GM21367 (cell line): ENCODE data around the gene FAM219A.
"Not testable (repeated sequence)": the region's sequence is repeated elsewhere in the genome, so short reads cannot be mapped to it uniquely, and the experiment has no call there.

Experiments
- ATAC-seq: cut with Tn5 transposase; IDR thresholded peaks from one replicate; pipeline ENCODE4 v1.9.1; 2021; ENCODE audit not compliant: unreplicated experiment

The FAM219A gene

DNA sequence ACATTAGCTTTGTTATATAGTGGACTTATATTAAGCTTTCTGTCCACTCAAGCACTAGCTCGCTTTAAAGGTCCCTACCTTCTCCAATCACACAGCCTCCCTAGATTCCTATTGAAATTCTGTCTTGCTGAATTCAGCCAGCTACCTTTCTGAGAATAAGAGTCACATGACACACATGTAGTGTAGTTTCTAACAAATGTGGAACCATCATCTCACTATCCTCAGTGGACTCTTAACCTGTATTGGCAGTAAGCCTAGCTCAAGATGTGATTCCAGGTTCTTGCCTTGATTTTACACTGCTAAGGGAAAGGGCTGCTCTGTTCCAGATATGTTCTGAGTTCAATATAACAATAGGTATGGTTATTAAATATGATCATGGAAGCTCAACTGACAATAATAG lies 11.4 kb downstream of the FAM219A start:
- no peak for ATAC-seq

DNA sequence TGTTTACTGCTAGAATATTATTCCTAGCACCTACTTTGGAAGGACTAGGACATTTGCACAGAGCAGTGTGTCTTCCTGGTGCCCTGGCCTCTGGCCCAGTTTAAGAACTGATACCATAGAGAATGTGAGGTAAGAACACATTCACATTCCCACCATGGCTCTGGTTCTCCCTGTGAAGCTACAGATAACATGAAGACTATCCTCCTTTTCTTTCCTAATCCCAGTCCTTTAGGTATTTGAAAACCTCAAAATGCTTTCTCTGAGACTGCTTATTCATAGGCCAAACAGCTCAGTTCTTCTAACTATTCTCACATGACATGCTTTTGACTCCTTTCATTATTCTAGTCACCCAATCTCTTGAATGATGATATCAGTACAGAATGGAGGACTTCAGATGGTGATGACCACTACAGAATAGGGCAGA lies 11.9 kb downstream of the FAM219A start:
- no peak for ATAC-seq

DNA sequence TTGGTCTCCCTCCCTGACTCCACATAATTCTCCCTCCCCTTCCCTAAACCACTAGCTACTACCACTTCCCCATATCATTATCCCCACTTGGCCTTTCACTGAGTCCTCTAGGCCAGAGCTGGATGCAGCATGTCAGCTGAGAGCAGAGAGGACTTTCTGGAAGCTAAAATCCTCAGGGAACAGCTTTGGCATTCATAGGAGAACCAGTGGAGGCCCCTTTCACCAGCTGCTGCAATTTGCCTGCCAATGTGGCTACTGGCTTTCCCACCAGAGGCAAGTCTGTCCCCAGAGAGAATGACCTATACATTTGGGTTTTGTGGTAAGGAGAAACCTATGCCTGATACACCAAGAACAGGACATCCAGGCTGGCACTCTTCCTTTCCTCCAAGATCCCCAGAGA lies 14.4 kb downstream of the FAM219A start:
- ATAC-seq, result no peak

DNA sequence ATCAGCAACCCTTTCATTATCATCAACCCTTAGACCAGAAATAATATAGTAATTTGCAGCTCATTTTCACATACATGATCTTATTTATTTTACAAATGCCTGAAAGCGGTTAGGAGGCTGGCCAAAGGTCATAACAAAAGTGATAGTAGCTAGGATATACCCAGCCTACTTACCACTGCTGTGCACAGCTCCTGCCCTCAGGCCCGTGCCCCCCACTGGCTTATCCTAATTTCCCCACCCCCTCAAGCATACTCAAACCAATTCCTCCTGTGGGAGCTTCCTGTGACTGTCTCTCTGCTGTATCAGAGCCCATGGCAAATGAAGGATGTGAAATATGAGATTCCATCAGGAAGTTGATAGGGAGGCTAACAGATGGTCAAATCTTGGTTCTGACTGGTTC lies 14.8 kb downstream of the FAM219A start:
- ATAC-seq, result no peak

DNA sequence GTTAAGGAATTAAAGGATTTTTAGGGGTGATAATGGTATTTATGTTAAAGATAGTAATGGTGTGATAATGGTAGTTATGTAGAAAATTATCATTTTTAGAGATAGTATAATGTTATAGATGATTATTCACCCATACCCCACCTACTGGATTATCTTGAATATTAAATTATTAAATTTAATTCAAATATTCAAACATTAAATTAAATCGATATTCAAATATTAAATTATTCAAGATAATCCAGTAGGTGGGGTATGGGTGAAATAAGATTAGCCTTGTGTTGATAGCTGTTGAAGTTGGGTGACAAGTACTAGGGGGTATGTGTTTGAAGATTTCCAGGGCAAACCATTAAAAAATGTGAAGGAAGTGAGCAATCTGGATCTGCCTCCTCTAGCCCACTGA lies 15.6 kb downstream of the FAM219A start:
- no peak for ATAC-seq

DNA sequence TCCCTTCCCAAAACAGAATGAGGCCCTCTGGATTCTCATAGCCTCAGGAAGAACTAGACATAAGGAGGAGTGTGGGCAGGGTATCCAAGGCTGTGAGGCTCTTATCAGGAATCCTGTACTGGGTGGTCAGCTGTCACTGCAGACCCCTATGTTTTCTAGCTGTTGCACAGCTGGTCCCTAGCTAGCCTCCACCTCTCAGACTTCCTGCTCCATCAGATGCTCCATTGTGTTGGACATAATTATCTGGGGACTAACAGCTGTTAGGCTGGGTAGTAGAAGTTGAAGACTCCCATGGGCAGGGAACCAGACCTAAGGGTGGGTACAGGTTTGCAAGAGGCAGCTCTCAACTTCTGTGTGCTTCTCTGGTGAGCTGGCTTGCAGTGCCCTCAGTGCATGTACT lies 18.4 kb downstream of the FAM219A start:
- ATAC-seq, result no peak

DNA sequence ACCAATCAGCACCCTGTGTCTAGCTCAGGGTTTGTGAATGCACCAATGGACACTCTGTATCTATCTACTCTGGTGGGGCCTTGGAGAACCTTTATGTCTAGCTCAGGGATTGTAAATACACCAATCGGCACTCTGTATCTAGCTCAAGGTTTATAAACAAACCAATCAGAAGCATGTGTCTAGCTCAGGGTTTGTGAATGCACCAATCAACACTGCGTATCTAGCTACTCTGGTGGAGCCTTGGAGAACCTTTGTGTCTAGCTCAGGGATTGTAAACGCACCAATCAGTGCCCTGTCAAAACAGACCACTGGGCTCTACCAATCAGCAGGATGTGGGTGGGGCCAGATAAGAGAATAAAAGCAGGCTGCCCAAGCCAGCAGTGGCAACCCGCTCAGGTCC lies 19.9 kb downstream of the FAM219A start:
- not testable (repeated sequence) for ATAC-seq

DNA sequence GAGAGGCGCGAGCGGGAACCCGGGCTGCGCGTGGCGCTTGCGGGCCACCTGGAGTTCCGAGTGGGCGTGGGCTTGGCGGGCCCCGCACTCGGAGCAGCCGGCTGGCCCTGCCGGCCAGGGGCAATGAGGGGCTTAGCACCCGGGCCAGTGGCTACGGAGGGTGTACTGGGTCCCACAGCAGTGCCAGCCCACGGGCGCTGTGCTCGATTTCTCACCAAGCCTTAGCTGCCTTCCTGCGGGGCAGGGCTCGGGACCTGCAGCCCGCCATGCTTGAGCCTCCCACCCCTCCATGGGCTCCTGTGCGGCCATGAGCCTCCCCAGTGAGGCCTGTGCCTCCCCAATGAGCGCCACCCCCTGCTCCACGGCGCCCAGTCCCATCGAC lies 20.5 kb downstream of the FAM219A start:
- ATAC-seq, result not testable (repeated sequence)

DNA sequence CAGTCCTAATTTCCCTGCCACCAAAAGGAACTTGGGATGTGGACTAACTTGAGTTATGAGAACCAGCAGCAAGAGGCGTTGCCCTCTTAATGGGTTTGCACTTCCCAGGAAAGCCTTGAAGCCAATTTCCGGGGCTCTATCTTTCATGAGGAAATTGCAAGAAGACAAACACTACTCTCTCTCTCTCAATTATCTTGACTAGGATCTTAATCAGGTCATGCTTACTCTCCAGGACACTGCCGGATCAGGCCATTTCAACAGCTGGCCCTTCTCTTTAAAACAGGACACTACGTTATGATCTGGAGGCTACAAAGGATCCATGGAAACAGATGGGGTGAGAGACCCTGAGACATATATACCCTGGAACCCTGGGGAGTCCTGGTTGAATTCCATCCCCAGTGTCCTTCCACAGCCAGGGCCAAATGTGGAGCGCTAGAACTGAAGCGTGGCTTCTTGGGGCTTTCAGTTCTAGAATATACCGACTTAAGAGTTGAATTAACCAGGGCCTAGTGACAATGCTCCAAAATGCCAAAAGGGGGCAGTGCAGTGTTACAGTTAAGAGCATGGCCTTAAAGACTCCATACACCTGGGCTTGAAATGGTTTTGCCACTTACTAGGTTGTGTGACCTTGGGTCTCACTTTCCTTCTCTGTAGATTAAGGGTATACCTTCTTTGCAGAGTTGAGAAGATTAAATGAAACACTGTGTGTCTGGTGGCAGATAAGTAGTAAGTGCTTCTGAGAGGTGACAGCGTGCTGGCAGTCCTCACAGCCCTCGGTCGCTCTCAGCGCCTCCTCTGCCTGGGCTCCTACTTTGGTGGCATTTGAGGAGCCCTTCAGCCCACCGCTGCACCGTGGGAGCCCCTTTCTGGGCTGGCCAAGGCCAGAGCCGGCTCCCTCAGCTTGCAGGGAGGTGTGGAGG lies 21.1 kb downstream of the FAM219A start:
- no peak for ATAC-seq

DNA sequence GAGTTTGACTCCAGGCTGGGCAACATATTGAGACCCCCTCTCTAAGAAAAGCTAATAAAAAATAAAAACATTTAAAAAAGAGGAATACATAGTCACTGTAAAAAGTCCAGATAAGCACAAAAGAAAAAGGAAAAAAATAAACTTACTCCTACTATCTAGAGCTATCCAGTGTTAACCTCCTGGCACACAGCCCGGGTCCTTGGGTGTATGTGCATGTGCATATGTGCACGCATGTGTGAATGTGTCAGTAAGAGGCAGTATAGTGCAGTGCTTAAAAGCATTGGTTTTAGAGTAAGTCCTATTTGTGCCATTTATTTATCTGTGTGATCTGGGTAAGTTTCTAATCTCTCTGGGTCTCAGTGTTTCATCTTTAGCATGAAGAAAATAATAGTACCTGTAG lies 26.7 kb downstream of the FAM219A start:
- ATAC-seq, result no peak

DNA sequence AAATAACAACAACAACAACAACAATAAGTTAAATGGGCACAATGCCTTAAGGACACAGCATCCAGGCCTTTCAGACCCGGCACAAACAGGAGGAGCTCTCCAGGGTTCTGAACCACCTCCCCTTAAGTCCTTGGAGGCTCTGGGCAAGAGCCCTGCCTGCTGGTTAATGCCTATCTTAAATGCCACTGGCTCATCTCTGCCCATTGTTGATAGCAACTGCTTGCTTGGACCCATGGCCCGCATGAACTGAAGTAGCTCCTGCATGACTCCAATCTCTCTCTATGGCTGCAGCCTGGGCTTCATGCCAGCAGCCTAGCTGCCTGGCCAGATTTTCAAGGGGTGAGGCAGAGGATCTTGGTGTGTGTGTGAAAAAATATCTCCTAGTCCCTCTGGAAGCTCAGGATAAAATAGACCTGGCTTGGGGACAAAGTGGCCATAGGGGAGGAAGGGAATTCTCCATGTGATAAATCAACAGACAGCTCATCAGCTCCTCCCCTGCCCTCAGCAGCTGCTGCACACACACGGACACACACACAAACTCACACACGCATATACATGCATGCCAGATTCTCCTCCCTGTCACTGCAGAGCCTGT lies 27.4 kb downstream of the FAM219A start:
- ATAC-seq, result no peak

DNA sequence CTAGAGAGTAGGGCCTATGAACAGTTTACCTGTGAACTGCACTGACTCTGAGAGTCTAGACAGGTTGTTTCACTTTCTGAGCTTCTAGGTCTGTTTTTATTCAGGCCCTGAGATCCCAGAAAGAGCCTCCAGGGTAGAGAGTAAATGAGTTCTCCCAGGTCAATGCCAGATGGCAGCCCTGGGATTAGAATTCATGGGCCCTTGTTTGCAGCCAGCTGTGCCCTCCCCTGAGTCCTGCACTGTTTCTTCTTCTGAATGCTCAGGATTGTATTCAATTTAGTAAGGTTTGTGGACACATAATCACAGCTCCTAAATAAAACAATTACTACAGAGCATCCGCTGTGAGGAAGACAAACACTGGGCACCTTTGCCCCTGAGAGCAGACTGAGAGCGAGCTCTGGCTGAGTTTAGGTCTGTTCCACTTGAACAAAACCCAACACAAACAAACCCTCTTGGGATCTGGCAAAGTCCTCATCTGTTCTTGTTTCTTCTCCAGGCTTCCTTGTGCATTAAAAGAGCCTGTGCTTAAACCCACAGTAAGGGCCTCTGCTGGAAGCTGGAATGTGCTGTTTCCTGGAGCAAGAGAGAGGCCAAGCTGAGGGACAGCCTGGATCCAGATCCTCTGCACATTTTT lies 29.9 kb downstream of the FAM219A start:
- ATAC-seq, result no peak

DNA sequence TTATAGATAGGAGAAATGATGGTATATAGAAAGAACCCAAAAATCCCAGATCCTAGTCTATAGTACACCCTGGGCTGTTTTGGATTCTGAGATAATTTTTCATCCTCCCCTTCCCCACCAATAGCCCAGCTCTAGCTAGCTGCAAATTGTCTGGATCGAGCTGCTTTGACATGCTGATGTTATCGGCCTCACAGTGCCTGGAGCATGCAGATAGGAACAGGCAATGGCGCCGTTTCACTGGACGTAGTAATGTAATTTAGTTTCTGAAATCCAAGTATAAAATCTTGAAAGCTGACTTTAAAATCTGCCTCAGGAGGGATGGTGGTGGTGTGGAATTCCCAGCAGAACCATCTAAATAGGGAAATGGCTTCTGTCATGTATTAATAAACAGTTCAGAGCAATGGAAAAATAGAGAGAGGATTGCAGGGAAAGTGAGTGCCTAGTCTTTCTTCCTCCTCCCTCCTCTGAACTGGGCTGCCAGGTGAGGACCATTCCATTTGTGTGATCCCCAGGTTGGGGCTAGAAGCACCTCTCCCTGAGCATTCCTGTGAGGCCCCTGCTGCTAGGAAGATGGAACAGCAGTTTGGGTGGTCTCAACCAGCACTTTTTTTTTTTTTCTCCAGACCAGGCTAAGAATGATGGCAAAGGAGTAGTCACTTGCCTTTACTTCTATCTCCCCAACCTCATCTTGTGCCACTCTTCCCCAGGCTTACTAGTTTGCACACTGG lies 31.9 kb downstream of the FAM219A start:
- no peak for ATAC-seq

DNA sequence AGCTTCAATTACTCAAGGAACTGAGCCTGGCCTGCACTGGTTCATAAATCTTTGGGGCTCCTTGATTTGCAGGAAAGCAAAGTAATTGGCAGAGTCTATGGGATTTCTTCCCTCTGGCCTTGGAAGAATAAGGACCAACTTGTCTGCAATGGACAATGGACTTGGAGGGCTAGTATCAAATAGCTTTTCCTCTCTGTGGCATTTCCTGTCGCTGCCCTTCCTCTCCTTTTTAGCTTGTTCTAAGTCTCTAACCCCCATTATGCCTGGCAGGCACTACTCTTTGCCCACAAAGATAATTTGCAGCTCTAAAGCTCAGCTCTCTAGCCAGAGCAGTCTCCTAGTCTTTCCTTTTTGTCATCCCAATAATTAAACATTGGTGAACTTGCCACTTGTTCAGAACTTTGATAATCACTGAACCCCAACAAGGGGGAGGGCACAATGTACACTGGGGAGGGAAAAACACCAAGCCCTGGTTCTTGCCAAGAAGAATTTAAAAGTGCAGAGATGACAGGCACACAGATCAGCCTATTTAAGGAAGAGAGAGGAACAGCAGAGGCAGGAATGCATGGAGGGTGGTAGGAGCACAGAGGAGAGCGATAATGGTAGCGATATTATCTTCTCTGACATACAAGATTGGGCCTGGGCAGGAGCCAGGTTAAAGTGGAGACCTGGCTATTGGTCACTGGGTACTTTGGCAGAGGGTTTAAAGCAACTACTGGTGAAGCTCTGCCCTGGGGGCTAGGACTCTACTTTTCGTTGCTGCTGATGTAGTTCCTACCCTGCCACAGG lies 38.5 kb downstream of the FAM219A start:
- ATAC-seq, result no peak

DNA sequence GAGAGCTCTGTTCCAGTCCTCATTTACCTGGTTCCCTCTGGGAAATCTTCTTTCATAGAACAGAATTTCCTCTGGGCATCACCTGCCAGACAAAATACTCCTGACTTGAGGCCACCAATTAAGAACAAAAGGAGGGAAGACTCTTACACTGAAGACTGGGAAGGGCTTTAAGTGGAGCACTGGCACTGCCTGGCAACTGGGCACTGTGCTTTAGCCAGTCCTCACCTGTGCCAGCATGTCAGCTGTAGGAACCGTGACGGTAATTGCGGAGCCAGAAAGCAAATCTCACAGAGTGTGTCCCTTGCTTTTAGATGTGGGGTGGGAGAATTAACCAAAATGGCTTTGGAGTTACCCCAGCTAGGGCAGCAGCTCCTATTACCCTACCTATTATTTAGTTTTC lies 40.6 kb downstream of the FAM219A start:
- ATAC-seq, result no peak

DNA sequence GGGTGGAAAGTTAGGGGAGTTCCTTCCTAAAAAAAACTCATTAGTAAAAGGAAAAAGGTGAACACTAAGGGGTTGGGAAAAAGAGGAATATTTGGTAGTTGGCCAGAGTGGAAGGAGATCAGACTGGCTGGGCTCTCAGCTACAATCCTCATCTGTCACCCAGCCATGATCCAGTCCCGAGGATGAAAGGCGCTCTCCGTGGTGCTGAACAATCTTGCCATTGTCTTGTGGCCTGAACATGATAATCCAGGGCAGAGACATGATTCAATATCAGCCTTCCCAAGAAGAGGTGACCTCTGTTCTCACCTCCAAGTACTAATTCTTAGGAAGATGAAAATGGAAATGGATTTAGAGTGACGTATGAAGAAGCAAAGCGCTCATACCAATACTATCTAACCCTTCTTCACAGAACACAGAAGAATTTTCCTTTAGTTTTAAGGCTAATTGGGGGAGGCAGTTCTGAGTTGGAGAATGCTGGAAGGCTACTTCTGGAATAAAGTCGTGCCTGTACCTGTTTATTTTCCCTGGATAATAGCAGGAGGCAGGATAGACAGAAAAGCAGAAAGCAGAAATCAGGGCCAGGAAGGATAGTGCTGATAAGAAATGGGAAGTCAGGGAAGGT lies 45.0 kb downstream of the FAM219A start:
- no peak for ATAC-seq

DNA sequence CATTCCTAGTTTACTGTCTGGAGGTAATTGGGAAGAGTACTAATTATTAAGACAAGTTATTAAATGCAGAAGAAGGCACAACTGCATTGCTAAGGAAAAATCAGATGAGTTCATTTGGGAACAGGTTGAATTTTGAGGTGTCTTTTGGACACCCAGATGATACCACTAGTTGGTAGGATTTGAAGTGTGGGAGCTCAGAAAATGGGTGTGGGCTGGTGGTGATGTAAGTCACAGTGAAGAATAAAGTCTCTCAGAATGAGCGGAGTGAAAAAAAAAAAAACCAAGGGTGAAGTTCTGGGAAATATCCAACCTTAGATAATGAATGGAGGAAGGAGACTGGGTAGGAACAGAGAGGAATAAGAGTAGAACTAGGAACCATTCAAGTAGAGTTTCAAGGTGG lies 46.0 kb downstream of the FAM219A start:
- ATAC-seq, result no peak

DNA sequence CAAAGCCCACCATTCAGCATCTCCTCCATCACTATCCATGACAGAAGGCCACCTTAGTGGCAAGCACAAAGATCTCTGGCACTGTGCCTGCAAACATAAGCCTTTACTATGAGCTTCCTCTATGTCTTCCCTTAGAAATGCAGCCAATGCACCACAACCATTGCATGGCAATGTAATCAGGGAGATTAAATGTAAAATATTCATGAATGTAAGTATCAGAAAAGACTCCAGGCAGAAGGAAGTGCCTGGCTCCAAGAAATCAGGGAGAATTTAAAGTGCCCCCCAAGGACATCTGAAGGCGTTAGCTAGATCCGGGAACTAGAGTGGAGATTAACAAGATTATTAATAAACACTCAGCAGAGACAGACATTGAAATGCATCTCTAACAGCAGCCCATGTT lies 49.2 kb downstream of the FAM219A start:
- ATAC-seq, result no peak

DNA sequence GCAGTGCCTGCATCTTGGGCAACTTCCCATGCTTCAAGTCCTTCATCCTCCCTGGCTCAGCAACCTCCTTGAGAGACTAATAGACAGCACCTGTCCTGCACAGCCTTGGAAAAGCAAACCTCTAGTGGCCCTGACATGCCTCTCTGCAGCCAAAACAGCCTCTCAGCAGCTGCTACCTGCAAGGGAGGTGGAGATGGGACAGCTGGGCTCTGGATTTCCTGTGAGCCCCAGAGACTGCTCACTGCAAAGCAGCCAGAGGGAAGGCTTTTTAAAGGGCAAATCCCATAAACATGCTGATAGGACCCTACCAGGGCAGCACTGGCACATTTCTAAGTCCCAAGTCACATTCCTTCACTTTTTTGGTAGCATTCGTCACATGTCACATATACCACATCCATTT lies 50.2 kb downstream of the FAM219A start:
- no peak for ATAC-seq

DNA sequence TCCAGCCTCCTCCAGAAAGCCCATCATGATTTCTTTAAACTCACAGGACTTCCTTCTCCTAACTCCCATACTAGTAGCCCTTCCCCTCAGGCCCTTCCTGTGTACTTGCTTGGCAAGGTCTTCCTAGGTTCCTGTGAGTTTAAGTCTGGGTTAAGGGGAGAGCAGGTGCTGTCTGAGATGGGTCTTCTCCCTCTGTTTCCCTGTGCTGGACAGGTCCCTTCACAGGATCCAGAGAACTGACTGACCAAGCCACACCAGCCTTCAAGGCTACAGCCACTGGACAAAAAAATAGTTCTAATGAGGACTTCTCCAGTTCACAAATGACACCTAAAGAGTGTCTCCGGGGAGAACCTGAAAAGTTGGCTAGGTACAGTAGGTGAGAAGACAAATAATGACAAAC lies 52.2 kb downstream of the FAM219A start:
- no peak for ATAC-seq
